HG02759 (cell line): ENCODE results near the gene OR2T3.
A peak's percentile ranks its signal among the peaks of the same experiment; 100 is the strongest.
"Not testable (repeated sequence)": the region's sequence is repeated elsewhere in the genome, so short reads cannot be mapped to it uniquely, and the experiment has no call there.

Source experiments
- ATAC-seq: cut with Tn5 transposase; IDR thresholded peaks from one replicate; pipeline ENCODE4 v1.9.1; 2021; ENCODE audit warnings: mild to moderate bottlenecking, moderate library complexity; ENCODE audit not compliant: unreplicated experiment

The OR2T3 gene

DNA sequence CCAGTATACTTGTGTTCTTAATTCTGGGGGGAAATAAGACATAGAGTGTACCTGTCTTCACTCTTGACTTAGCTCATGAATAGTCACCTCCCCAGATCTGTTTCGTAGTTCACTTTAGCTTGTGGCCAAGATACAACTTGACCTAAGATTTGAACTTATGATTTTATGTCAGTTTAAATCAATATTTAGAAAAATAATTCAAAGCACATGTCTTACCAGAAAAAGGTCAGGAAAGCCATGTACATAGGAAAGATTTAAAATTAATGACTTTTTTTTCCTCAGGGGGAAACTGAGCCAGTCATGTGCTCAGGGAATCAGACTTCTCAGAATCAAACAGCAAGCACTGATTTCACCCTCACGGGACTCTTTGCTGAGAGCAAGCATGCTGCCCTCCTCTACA lies at the start of gene OR2T3:
Gene OR2T3, plus strand, starts transcription at position 301 of the 400 bp plus-strand sequence. Its CDS starts 0 bp downstream, at position 301.
- ATAC-seq: not testable (repeated sequence)

DNA sequence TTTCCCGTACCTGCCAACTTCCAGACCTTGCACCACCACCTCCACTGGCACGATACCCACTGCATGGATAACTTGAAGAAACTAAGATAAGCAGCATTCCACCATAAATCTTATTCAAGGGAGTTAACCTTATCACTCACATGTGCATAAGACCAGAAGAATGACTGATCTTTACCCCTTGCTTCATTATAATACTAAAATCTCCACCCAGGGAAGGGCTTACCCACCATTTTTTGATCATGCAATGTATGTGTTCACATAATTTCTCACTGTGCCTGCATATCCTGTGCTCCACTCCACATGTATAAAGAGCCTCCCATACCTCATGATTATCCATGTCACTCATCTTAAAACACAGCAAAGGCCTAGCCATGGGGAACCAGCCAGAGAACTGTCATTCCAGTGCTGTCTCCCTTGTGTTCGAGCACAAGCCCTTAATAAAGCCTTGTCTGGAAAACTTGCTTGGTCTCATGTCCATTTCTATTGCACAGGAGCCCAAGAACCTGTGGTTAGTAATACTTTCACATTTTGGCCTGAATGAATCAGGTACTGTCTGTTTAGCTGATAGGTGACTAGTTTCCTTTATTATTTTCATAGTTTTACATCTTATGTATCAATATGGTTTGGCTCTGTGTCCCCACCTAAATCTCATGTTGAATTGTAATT lies 45.5 kb upstream of the OR2T3 start:
- peak; percentile 65 for ATAC-seq

DNA sequence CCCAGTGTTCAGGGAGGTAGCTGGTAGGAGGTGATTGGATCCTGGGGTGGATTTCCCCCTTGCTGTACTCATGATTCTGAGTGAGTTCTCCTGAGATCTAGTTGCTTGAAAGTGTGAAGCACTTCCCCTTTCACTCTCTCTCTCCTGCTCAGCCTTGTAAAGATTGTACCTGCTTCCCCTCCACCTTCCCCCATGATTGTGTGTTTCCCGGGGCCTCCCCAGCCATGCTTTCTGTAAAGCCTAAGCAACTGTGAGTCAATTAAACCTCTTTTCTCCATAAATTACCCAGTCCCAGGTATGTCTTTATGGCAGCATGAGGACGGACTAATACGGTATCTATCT lies 45.0 kb upstream of the OR2T3 start:
- ATAC-seq: peak; percentile 93

- not testable (repeated sequence) for ATAC-seq
These were observed 41.5 kb upstream of the OR2T3 start for GRCh38 chr1:248431683-248432082.

GRCh38 chr1:248432201-248432600 lies 41.0 kb upstream of the OR2T3 start:
- ATAC-seq: peak; percentile 44

DNA sequence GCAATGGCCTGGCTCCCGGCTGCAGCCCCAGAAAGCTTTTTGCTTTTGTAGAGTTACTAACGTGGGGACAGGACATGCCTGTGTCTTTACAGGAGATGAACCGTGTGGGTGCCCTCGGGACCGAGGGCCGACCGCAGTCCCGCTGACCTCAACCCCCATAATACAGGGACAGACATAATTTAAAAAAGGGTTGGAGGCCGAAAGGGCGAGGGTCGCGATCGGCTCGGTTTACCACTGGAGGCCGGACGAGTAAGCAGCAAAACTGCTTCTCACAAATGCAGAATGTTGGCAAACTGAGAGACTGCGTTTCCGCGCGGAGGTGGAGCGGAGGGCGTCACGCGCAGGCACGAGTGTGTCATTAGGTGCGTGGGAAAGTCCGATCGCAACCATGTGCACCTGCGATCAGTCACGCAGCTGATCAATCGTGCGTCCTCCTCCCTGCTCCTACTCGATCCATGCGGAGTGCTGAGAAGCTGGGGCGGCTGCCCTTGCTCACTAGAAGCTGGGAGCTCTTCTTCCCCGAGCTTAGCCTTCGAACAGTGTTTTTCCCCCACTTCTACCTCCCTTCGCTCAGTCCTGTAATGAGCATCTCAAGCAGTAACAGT lies 39.2 kb upstream of the OR2T3 start:
- not testable (repeated sequence) for ATAC-seq

DNA sequence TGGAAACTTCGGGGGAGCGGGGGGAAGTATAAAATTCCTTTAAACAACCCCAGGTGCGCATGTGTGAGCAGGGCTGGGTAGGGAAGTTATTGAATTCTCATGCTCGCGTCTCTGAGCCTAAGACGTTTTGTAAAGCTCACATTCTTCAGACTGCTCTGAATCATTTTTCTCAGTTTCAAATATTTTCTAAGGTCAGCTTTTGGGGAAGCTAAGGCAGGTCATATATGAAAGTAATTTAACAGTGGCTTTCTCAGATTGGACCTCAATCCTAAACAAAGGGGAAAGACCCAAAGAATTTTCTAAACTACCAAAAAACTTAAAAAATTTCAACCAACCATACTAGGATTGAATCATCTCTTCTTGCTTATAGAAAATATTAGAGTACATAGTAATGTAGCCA lies 38.2 kb upstream of the OR2T3 start:
- ATAC-seq: peak; percentile 49

- ATAC-seq: not testable (repeated sequence)
These were observed 36.8 kb upstream of the OR2T3 start for GRCh38 chr1:248436303-248436702.

- not testable (repeated sequence) for ATAC-seq
These were observed 34.5 kb upstream of the OR2T3 start for GRCh38 chr1:248438668-248439067.

GRCh38 chr1:248439283-248439682 lies 33.9 kb upstream of the OR2T3 start:
- ATAC-seq: not testable (repeated sequence)

- not testable (repeated sequence) for ATAC-seq
These were observed 30.5 kb upstream of the OR2T3 start for GRCh38 chr1:248442500-248443277.

DNA sequence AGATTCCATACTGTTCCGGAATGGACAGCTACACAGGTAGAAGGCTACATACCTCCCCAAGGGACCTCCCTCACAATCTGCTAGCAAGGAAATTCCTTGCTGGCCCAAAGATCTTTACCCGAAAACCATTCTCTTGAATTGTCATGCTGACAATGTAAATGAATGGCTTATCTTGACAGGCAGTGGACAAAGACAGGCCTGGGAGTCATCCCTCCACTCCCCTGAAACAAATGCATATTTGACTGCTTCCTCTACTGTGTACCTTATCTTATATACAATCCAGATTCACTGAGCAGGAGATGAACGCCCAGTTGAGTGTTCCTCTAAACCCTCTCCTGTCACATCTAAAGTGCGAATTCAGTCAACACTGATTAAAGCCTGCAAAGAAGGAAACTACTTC lies 28.5 kb upstream of the OR2T3 start:
- not testable (repeated sequence) for ATAC-seq

GRCh38 chr1:248445399-248445798 lies 27.8 kb upstream of the OR2T3 start, which contains the start of gene OR2T2:
Gene OR2T2, plus strand, starts transcription at chr1:248445637. Its CDS starts 7,161 bp downstream, at chr1:248452798.
- ATAC-seq: not testable (repeated sequence)

GRCh38 chr1:248448409-248449074 lies 24.6 kb upstream of the OR2T3 start:
- ATAC-seq: peak; percentile 69

GRCh38 chr1:248449821-248450465 lies 23.2 kb upstream of the OR2T3 start:
- ATAC-seq: peak; percentile 5

GRCh38 chr1:248450466-248451145 lies 22.5 kb upstream of the OR2T3 start:
- ATAC-seq: peak; percentile 47

- ATAC-seq: not testable (repeated sequence)
These were observed 19.5 kb upstream of the OR2T3 start for GRCh38 chr1:248453619-248454018.

- not testable (repeated sequence) for ATAC-seq
These were observed 18.1 kb upstream of the OR2T3 start for GRCh38 chr1:248455045-248455444.

- not testable (repeated sequence) for ATAC-seq
These were observed 16.5 kb upstream of the OR2T3 start for GRCh38 chr1:248456635-248457034.

- ATAC-seq: not testable (repeated sequence)
These were observed 14.0 kb upstream of the OR2T3 start for GRCh38 chr1:248459117-248459516.
